DMS153 treated with DMSO at 0.1 percent for 48 hours (cell line): ENCODE data around the gene RNASEH2A.
"Not testable (repeated sequence)": the region's sequence is repeated elsewhere in the genome, so short reads cannot be mapped to it uniquely, and the experiment has no call there.

Experiments used
- DNase-seq: peaks from one replicate; lab custom pipeline; 2025; ENCODE audit not compliant: unreplicated experiment; lab: John Stamatoyannopoulos, UW

Gene RNASEH2A

GRCh38 chr19:12828494-12828893 lies 22.1 kb downstream of the RNASEH2A start:
- DNase-seq, result peak; percentile 89

DNA sequence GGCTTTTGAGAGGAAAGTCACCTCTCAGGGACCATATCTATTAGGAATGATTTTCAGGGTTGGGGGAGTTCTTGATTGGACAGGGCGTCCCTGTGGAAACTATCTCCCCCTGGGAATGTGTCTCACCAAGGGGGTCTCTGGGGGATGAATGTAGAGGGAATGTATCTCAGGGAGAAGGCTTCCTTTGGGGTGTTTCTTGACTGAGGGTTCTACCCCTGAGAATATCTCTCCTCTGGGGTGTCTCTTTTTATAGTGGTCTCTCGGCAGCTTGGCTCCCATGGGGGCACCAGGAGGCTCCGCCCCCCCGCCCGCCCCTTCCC lies 27.0 kb downstream of the RNASEH2A start:
- peak; percentile 7 for DNase-seq

DNA sequence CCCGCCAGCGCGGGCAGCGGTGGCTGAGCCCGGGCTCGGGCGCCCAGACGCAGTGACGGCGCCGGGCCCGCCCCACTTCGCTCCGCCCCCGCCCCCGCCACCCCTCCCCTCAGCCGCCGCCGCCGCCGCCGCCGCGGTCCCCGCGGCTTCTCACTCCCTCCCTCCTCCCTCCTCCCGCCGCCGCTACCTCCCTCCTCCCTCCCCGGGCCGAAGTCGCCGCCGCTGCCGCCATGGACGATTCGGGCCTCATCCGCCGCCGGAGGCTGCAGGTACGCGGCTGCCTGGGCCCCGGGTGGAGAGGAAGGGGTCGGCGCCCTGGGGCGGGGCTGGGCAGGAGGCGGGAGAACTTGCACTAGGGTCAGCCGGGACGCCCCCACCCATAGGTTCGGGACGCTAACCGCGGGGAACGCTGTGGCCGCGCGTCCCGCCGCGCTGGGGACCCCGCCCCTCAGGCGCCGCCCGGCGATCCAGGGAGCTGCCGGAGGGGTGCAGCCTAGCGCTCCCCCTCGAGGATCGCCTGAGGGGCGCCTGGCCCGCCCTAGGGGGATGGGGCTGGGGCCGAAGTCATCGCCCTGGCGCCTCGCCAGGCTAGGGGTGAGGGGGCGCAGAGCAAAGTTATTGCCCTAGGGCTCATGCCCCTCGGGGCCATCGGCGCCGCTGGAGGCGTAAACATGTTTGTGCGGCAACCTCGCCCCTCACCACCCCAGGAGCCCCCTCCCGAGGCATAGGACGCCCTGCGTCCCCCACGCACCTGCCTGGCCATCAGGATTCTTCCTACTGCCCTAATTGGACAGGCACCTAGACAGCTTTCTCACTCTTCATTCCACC lies 27.6 kb downstream of the RNASEH2A start:
- DNase-seq, result no peak

GRCh38 chr19:12834566-12834943 lies 28.2 kb downstream of the RNASEH2A start, which contains the start of gene RTBDN:
Gene RTBDN (minus strand): TSS chr19:12834579. CDS start chr19:12829979, 4,600 bp downstream.
- no peak for DNase-seq

- peak; percentile 52 for DNase-seq
These were observed 28.8 kb downstream of the RNASEH2A start for GRCh38 chr19:12834976-12835757.

DNA sequence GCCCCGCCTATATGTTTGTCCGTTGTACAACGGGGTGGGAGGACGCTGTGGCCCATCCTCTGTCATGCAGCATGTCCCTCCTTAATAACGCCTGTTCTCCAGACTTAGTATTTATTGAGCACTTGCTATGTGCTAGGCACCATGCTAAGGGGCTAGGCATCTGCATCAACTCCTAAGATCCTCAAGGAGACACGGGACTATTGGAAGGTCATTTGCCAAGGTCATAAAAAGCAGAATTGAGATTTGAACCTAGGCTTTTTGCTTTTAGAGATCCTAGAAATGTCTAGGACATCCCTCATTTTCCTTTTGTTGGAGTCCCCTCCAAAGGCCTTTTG lies 30.1 kb downstream of the RNASEH2A start:
- no peak for DNase-seq

DNA sequence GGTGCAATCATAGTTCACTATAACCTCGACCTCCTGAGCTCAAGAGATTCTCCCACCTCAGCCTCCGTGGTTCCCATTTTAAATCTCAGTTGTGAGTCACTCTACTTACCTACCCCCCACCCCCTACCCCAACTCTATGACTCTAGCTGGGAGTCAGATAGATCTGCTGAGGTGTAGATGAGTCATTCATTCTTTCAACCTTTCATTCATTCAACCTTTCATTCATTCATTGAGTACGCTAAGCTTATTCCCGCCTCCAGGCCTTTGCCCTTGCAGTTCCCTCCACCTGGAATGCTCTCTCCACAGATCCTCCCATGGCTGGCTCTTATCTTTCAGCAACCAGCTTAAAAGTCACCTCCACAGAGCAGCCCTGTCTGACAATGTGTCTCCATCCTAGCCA lies 30.8 kb downstream of the RNASEH2A start:
- DNase-seq, result no peak

DNA sequence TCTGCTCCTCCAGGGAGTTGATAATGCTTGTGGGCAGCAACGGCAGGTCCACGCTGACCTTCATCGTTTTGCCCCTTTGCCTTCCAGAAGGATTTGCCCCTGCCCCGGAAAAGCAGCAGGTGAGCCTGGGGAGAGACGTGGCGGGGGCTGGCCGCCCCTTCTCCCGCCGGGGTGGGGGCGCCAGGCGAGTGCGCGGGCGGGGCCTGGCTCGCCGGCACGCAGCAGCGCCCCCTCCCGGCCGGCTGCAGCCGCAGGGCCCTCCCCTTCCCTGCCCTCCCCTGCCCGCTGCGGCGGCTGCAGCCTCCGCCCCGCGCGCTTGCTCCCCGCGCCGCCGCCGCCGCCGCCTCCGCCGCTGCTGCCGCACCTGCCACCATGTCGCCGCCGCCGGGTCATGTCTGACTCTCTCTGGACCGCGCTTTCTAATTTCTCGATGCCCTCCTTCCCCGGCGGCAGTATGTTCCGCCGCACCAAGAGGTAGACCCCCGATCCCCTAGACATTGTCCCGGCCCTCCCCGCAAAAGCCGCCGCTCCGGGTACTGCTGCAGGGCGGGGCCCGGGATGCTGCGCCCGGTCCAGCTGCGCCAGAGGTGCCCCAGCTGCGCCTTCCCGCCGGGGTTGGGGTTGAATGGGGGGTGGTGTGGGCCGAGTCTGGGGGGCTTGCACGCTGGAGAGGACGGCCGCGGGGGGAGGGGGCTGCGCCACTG lies 31.9 kb downstream of the RNASEH2A start, which contains the start of gene MAST1:
MAST1 (plus strand) TSS at position 334 of the 704 bp plus-strand sequence; CDS start at position 392, 58 bp downstream.
- DNase-seq, result peak; percentile 12

GRCh38 chr19:12838886-12839756 lies 32.7 kb downstream of the RNASEH2A start:
- no peak for DNase-seq

GRCh38 chr19:12840091-12841079 lies 34.0 kb downstream of the RNASEH2A start:
- peak; percentile 86 for DNase-seq

DNA sequence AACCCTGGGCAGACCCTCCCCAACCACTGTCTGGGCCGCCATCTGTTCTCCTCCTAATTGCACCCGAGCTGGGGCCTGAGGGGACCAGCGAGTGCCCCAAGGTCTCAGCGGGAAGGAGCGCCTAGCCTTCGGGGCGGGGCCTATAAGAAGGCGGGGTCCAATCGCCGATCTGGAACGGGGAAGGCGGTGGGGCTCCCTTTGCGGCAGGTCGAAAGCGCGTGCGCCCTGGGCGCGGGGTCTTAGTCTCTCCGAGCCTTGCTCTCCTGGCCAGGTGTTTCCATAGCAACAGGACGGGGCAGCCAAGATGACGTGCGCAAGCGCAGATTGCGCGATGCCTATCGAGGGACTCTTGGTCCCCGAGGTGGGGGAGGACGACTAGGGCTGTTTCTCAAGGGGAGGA lies 34.7 kb downstream of the RNASEH2A start:
- peak; percentile 47 for DNase-seq

DNA sequence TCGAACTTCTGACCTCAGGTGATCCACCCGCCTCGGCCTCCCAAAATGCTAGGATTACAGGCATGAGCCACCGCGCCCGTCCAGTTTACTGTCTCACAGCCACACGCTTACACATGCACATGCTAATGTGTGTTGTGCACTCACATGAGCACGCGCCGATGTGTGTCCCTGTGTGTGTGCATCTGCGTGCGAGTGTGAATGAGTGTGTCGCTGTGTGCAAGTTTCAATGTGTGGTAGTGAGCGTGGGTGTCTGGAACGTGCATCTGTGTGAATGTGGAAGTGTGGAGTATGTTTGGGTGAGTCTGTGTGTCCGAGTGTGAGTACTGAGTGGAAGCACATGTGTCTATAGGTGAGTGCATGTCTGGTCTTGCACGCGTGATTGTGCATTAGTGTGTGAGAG lies 36.1 kb downstream of the RNASEH2A start:
- no peak for DNase-seq

- DNase-seq, result no peak
These were observed 36.9 kb downstream of the RNASEH2A start for GRCh38 chr19:12843328-12843727.

GRCh38 chr19:12843999-12844732 lies 37.8 kb downstream of the RNASEH2A start:
- no peak for DNase-seq

- DNase-seq, result not testable (repeated sequence)
These were observed 40.2 kb downstream of the RNASEH2A start for GRCh38 chr19:12846613-12847012.

GRCh38 chr19:12847159-12848139 lies 41.1 kb downstream of the RNASEH2A start:
- DNase-seq, result peak; percentile 62

GRCh38 chr19:12856653-12857052 lies 50.3 kb downstream of the RNASEH2A start:
- no peak for DNase-seq
